Measurements from ENCODE around the gene TTLL13.

The TTLL13 gene

GRCh38 chr15:90249203-90249863 is at the start of gene TTLL13:
TSS of gene TTLL13 (plus strand) at chr15:90249556. CDS start at chr15:90250631, 1,075 bp downstream.
- Histone ChIP-seq H3K36me3 (no peaks in the 10 kb centered on the region), H3K9me3 (no peaks in the 10 kb centered on the region), H3K27ac (peak within 1 kb of the TSS; percentile 42 to 61), H3K27me3 (no peaks in the 10 kb centered on the region), H3K4me1 (peaks cover 0 to 15% (median 11%) of the 10 kb centered on the region in 4 donors), H3K4me3 (peak within 1 kb of the TSS; percentile 52 to 67)
- no peak for TF ChIP-seq CTCF (IDR thresholded peaks at IDR 0.05)
- intact Hi-C loops (cut with DNase I; ENCODE audit: low total_unique reads), result no loop called here
- peak; percentile 94 to 97 for DNase-seq

- intact Hi-C loops (cut with DNase I; ENCODE audit: low total_unique reads), result loop anchor here (5.0 kb wide), 1 partner anchor 38 kb away; no protein-coding TSS in a partner anchor
These were observed 48.7 kb upstream of the TTLL13 start for GRCh38 chr15:90200534-90201129.

GRCh38 chr15:90201130-90201943 is 48.0 kb upstream of the TTLL13 start, which contains the start of gene SEMA4B:
TSS of gene SEMA4B (plus strand) at chr15:90201330. CDS start at chr15:90201579, 249 bp downstream.
- peak within 1 kb of the TSS; percentile 71 to 96 for H3K4me3 ChIP-seq
- intact Hi-C loops (cut with DNase I; ENCODE audit: low total_unique reads), result loop anchor here (5.0 kb wide), 1 partner anchor 39 kb away; no protein-coding TSS in a partner anchor
- DNase-seq, result peak; percentile 67 to 83
- H3K9me3 ChIP-seq, result no peaks in the 10 kb centered on the region
- peaks cover 0 to 11% (median 0%) of the 10 kb centered on the region in 3 donors for H3K36me3 ChIP-seq
- H3K27me3 ChIP-seq, result no peaks in the 10 kb centered on the region
- H3K27ac ChIP-seq, result peak within 1 kb of the TSS; percentile 74 to 84
- TF ChIP-seq CTCF (IDR thresholded peaks at IDR 0.05), result peak in 1 of 2 experiments; percentile 3
- H3K4me1 ChIP-seq, result peaks cover 0 to 54% (median 43%) of the 10 kb centered on the region in 4 donors

More at GRCh38 chr15:90200534-90201129, 48.7 kb upstream of the TTLL13 start:
- Histone ChIP-seq H3K4me1 (peaks cover 0 to 48% (median 41%) of the 10 kb centered on the region in 4 donors), H3K4me3 (peak overlapping the region; percentile 71 to 96), H3K9me3 (no peaks in the 10 kb centered on the region), H3K36me3 (peaks cover 0 to 4% (median 0%) of the 10 kb centered on the region in 3 donors), H3K27ac (peak overlapping the region; percentile 74 to 84), H3K27me3 (no peaks in the 10 kb centered on the region)
- no peak for DNase-seq
- TF ChIP-seq CTCF (IDR thresholded peaks at IDR 0.05), result peak in 1 of 2 experiments; percentile 3

GRCh38 chr15:90201944-90202375 is 47.4 kb upstream of the TTLL13 start:
- peaks cover 0 to 17% (median 0%) of the 10 kb centered on the region in 3 donors for H3K36me3 ChIP-seq
- no peaks in the 10 kb centered on the region for H3K27me3 ChIP-seq
- peak overlapping the region; percentile 71 to 96 for H3K4me3 ChIP-seq
- H3K9me3 ChIP-seq, result no peaks in the 10 kb centered on the region
- peaks cover 0 to 55% (median 43%) of the 10 kb centered on the region in 4 donors for H3K4me1 ChIP-seq
- DNase-seq, result no peak
- intact Hi-C loops (cut with DNase I; ENCODE audit: low total_unique reads), result loop anchor here (5.0 kb wide), 1 partner anchor 40 kb away; no protein-coding TSS in a partner anchor
- no peak for TF ChIP-seq CTCF (IDR thresholded peaks at IDR 0.05)
- peak overlapping the region; percentile 74 to 84 for H3K27ac ChIP-seq

GRCh38 chr15:90202929-90203328 is 46.4 kb upstream of the TTLL13 start:
- Histone ChIP-seq H3K27me3 (no peaks in the 10 kb centered on the region), H3K9me3 (no peaks in the 10 kb centered on the region), H3K27ac (no peak overlapping the region), H3K36me3 (peaks cover 0 to 24% (median 0%) of the 10 kb centered on the region in 3 donors), H3K4me1 (peaks cover 0 to 55% (median 43%) of the 10 kb centered on the region in 4 donors), H3K4me3 (no peak overlapping the region)
- intact Hi-C loops (cut with DNase I; ENCODE audit: low total_unique reads), result loop anchor here (5.0 kb wide), 1 partner anchor 41 kb away; no protein-coding TSS in a partner anchor
- TF ChIP-seq CTCF (IDR thresholded peaks at IDR 0.05), result no peak
- no peak for DNase-seq
